H1 (cell line): ENCODE results near the gene SGPP2. TPM values are rescaled to one million over a fixed set of nuclear protein-coding genes. Genes with fewer than 3 reads are reported as not detected.

ENCODE experiments used
- CTBP2 ChIP-seq: IDR thresholded peaks from 2 replicates; pipeline ENCODE4 v1.7.0; 2011; ENCODE audit warnings: borderline replicate concordance, mild to moderate bottlenecking, moderate library complexity, mixed read lengths, low read length; ENCODE audit not compliant: insufficient read depth, insufficient read length
- polyA plus RNA-seq, 7 experiments: library from polyadenylated mRNA; depleted of rRNA in 3 of 7; stranded (reverse) in 5 of 7; unstranded in 2 of 7; fragments of >200 nt in 5 of 7; fragments of 200-250 nt in 2 of 7; gene quantifications; 1 replicate in 5 of 7; 2 replicates in 1 of 7; 4 replicates in 1 of 7; pipeline versions ENCODE4 v1.2.1 to v1.2.3, GENCODE V29; 2011 to 2013; ENCODE audit warnings: missing spikeins in 2 of 7, mixed read lengths in 2 of 7
- total RNA-seq: library from RNA; stranded (reverse); fragmentation: NEBNext Ultra II Directional; extraction: Animal tissue kit (Norgen Biotek cat#: 25700); gene quantifications from 2 replicates; pipeline ENCODE4 v1.2.1, GENCODE V29; 2021

SGPP2 gene
- total and polyA plus RNA-seq, 2 of the 8 experiments (the other 6 are each of a cell fraction or from before 2014, with no cell fraction given) = 0.29 TPM; not detected in 1

DNA sequence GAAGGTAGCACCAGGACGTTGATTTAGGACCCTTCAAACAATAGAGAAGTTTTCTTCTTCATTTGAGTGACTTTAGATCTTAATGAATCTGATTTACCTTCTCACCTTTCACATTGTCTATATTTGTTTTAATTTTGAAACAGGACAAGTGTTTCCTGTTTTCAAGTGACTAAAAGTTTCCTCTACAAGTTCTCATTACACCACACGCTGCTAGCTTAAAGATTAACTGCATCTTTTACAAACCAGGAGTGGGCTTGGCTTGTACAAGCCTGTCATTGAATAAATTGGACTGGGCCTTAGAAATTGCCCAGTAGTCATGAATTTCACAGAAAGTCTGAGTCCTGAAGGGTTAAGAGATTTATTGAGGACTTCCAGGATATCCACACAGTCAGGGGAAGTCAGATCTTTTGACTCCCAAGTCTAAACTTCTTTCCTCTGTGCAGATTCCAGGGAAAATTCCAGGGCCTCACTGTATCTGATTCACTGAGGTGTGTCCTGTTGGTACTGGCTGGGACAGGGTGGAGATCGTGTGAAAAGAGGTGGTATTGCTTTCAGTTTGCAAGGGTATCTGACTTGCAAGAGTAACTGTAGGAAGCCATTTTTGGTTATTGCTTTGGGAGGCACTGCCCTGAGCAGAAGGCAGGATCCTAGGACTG, 3.4 kb downstream of the SGPP2 start (continued):
- no peak for TF ChIP-seq CTBP2
- TF ChIP-seq, all 59 proteins: peak for 0
